Measurements from ENCODE around the gene PLCD3.

Gene PLCD3

GRCh38 chr17:45073414-45074070 lies 58.8 kb downstream of the PLCD3 start:
- peak; percentile 98 for DNase-seq (ENCODE audit: low read depth in 2 of 2)

GRCh38 chr17:45070809-45071208 lies 61.5 kb downstream of the PLCD3 start:
- DNase-seq (ENCODE audit: low read depth in 2 of 2) = no peak

GRCh38 chr17:45070001-45070400 lies 62.3 kb downstream of the PLCD3 start:
- DNase-seq (ENCODE audit: low read depth in 2 of 2) = no peak

GRCh38 chr17:45067637-45068036 lies 64.7 kb downstream of the PLCD3 start:
- DNase-seq (ENCODE audit: low read depth in 2 of 2) = no peak

- no peak for DNase-seq (ENCODE audit: low read depth in 2 of 2)
Observed at GRCh38 chr17:45063198-45063597, 69.1 kb downstream of the PLCD3 start.

GRCh38 chr17:45061606-45062205 lies 70.6 kb downstream of the PLCD3 start:
- DNase-seq (ENCODE audit: low read depth in 2 of 2) = no peak

GRCh38 chr17:45060797-45061605 lies 71.3 kb downstream of the PLCD3 start, which contains the start of gene NMT1:
NMT1 (plus strand) TSS chr17:45061317; CDS start chr17:45061330, 13 bp downstream.
- DNase-seq (ENCODE audit: low read depth in 2 of 2) = peak; percentile 99

GRCh38 chr17:45060382-45060796 lies 71.9 kb downstream of the PLCD3 start:
- no peak for DNase-seq (ENCODE audit: low read depth in 2 of 2)
